ENCODE measurements around the gene ZNF134. TPM values are rescaled to one million over a fixed set of nuclear protein-coding genes. Genes with fewer than 3 reads are reported as not detected.

ZNF134 gene
- total RNA-seq (2022; extraction: Qiagen RNA extraction), result 6.8 to 9.3 TPM (median 8.4 TPM) in 5 replicates

DNA sequence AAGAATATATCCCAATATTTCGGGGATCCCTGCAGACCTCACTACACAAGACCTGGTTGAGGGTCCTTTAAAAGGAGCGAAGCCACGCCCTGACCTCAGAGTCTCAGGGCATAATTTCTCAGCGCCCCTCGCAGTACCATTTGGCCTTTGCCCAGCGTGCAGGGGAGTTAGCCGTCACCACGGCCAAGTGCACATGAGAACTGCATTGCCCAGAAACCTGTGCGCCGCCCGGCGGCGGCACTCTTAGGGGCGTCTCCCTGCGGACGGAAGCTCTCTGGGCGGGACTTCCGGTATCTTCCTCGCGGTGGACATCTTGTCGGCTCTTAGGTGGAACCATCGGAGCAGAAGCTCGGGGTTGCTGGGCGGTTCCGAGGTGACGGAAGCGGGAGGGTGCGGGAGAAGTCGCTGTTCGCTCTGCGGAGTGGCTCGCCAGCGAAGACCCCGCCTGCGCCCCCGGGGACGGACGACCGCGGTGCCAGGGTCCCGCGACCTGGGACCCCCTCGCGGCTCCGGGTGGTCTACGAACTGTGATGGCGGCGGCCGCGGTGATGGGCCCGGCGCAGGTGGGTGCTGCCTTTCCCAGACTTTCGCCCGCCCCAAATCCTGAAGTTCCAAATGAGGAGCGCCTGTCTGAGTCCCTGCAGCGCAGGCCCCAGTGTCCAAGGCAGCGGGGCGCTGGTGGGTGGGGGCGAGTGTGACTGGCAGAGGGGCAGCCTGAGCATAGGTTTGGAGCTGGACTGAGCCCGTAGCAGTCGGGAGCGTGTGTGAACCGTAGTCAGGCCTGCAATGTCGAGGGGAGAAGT lies at the start of gene ZNF134:
Gene ZNF134 (plus strand): TSS at position 302 of the 803 bp plus-strand sequence. CDS start 5,227 bp downstream, outside the sequence.

DNA sequence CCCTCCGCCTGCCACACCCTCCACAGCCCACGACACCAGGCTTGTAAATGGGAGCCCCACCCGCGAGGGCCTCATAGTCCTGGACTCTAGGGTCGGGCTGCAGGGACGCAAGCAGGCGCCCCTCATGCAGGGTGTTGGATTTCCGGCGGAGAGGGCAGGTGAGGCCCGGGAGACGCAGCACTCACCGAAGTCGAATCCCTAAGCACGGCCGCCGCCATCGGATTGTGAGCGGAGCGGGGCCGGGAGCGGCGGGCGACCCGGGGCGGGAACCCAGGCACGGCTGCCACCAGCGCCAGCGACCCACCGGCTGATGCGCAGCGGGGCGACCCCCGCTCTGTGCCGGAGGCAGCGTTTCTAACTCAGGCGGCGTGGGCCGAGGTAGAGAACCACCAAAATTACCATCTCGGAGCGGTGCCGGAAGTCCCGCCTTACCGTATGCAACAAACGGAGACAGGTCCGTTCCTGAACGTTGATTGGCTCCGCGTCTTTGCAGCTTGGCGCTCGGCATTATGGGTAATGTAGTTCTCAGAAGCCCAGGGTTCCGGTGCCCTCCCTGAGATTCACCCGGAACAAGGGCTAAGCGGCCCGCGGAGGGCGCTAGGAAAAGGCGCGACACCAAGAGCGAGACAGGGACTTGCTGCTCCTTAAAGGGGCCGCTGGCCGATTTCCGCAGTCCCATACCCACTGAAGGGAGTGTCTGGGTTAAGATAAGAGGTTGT lies 35.4 kb upstream of the ZNF134 start, which contains the start of gene ZNF416:
Gene ZNF416 (minus strand): TSS at position 425 of the 719 bp plus-strand sequence. CDS start 207 bp downstream, at position 218.

DNA sequence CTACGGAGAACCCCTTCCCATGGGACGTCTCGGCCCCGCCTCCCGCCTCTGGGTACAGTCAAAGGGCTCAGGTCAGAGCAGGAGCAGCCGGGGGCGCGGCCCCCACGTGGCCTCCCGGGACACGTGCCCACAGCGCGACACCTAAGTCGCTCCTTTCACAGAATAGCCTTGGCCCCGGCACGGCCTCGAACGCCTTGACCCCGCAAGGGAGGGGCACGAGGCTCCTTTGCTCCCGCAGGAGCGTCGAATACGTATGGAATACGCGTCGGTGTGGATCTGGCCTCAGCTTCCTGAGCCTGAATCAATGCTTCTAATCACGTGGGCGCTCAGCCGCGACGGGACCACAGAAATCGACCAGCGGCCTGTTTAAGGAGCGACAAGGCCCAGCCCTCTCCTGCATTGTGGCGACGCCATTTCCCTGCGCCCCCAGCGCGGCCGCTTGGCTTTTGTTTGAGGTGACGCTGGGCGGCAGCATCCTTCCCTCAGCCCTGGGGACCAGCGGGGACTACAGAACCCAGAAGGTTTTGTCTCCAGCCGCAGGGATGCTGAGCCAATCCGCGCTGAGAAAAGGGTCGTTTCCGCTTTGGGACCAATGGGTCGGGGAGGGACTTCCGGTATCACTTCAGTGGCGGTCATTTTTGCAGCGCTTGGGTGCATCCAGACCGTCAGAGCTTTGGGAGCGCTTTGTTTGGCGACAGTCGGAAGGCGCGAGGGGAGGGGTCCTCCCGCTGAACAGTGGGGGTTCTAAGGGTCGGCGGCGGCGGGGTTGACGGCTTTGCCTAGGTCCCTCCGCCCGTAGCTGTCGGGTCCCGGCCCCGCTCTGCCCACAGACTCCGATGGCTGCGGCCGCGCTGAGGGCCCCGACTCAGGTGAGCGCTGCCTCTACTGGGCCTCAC lies 30.3 kb upstream of the ZNF134 start, which contains the start of gene ZIK1:
Gene ZIK1 (plus strand): TSS at position 625 of the 896 bp plus-strand sequence. CDS start 212 bp downstream, at position 837.

DNA sequence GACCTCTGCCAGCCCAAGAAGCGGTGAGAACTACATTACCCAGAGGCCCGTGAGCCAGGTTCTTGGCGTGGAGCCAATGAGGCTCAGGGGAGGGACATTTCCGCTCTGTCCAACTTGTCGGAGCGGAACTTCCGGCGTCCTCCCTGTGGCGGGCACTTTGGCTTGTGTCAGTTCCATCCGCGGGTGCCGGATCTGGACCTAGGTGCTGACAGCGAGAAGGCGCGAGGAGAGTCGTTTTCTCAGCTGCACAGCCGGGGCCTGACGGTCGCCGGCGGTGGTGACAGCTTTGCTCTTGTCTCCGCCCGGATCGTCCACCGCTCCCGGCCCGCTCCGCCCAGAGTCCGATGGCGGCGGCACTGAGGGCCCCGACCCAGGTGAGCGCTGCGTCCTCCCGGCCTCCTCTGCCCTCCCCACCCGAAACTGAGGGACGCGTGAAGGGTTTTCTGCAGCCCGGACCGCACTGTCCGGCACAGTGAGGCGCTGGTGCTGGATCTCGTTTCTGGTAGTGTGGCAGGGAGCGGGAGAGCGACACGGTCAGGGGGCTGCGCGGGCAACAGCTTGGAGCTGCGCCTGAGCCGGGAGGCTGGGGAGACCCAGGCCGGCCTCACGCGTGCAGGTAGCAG lies 14.2 kb upstream of the ZNF134 start, which contains the start of gene ZNF530:
Gene ZNF530 (plus strand): TSS at position 125 of the 623 bp plus-strand sequence. CDS start 4,461 bp downstream, outside the sequence.

DNA sequence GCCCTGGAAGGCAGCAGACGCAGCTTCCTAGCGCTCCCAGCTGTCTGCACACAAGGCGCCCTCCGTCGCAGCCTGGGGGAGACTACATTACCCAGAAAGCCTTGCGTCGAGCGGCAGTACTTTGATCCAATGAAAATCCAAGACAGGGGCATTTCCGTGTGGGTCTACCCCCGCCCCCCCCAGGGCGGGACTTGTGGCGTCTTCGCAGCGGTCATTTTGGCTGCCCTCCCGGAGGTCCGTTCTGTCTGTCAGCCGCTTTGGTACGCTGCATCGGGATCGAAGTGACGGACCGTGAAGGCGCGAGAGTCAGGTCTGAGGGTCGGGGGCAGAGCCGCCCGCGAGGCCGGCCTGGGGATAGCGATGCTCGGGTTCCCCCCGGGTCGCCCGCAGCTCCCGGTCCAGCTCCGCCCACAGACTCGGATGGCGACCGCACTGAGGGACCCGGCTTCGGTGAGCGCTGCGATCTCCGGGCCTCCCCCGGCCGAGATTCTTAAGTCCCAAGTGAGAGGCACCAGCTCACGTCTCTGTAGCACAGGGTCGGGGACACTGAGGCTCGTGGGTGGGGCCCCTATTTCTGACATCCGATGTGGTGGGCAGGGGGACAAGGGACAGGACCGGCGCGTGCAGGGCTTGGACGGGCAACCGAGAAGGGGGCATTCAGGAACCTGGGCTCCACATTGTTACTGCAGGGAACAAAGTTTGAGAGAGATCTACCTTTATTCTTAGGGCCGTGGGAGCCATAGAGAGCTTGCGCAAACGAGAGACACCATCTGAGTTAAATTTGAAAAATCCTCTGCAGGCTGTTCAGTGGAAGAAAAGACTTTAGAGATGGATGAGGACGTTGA lies 19.2 kb downstream of the ZNF134 start, which contains the start of gene ZNF211:
Gene ZNF211 (plus strand): TSS at position 182 of the 845 bp plus-strand sequence. CDS start 179 bp downstream, at position 361.

DNA sequence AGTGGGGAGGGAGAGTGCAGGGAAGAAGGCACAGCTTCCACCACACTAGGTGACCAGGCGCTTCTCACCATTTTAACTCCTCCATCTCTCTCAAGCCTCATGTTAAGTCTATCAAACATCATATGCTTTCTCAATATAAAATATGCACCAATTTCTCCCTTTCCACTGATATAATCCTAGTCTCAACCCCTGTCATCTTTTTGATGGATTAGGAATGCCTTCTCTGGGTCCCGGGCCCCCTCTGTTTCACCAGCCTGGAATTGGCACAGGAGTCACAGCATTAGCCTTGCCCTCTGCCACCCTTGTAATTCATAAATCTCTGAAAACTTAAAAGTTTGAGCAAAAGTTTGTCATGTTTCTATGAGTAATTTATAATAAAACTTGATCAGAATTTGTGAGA lies 54.6 kb downstream of the ZNF134 start, which contains the start of gene ZSCAN4:
Gene ZSCAN4 (plus strand): TSS at position 301 of the 400 bp plus-strand sequence. CDS start 7,211 bp downstream, outside the sequence.

Other genes with a start within 250 kb of the ZNF134 start
- gene ZNF548, start 224.4 kb upstream of the ZNF134 start, total RNA-seq (2022; extraction: Qiagen RNA extraction), result 3.2 to 5.6 TPM (median 4.0 TPM) in 5 replicates
- 4.2 to 7.7 TPM (median 5.6 TPM) in 5 replicates for gene ZNF17, start 203.1 kb upstream of the ZNF134 start, total RNA-seq (2022; extraction: Qiagen RNA extraction)
- gene ZNF749, start 178.9 kb upstream of the ZNF134 start, total RNA-seq (2022; extraction: Qiagen RNA extraction), result 12.6 to 16.4 TPM (median 15.3 TPM) in 5 replicates
- gene VN1R1, start 157.1 kb upstream of the ZNF134 start, total RNA-seq (2022; extraction: Qiagen RNA extraction), result 0.05 to 0.08 TPM (median 0.06 TPM) in 4 of 5 replicates, not detected in the other
- 1.0 to 2.9 TPM (median 1.4 TPM) in 5 replicates for gene ZNF772, start 136.7 kb upstream of the ZNF134 start, total RNA-seq (2022; extraction: Qiagen RNA extraction)
- 6.1 to 7.8 TPM (median 6.5 TPM) in 5 replicates for gene ZNF419, start 126.5 kb upstream of the ZNF134 start, total RNA-seq (2022; extraction: Qiagen RNA extraction)
- gene ZNF773, start 114.3 kb upstream of the ZNF134 start, total RNA-seq (2022; extraction: Qiagen RNA extraction), result 4.4 to 7.4 TPM (median 4.7 TPM) in 5 replicates
- gene ZNF549, start 86.9 kb upstream of the ZNF134 start, total RNA-seq (2022; extraction: Qiagen RNA extraction), result 1.3 to 2.2 TPM (median 1.7 TPM) in 5 replicates
- gene ZNF550, start 54.4 kb upstream of the ZNF134 start, total RNA-seq (2022; extraction: Qiagen RNA extraction), result 2.1 to 4.0 TPM (median 3.6 TPM) in 5 replicates
- 3.6 to 4.9 TPM (median 4.5 TPM) in 5 replicates for gene ZNF416, start 35.3 kb upstream of the ZNF134 start, total RNA-seq (2022; extraction: Qiagen RNA extraction)
- 0.03 TPM in 1 of 5 replicates, not detected in the others for gene ZIK1, start 30.1 kb upstream of the ZNF134 start, total RNA-seq (2022; extraction: Qiagen RNA extraction)
- gene ZNF530, start 14.4 kb upstream of the ZNF134 start, total RNA-seq (2022; extraction: Qiagen RNA extraction), result 4.6 to 5.8 TPM (median 4.7 TPM) in 5 replicates
- 5.0 to 7.6 TPM (median 5.9 TPM) in 5 replicates for gene ZNF211, start 18.9 kb downstream of the ZNF134 start, total RNA-seq (2022; extraction: Qiagen RNA extraction)
- gene ZSCAN4, start 54.7 kb downstream of the ZNF134 start, total RNA-seq (2022; extraction: Qiagen RNA extraction), result not detected in 5 replicates
- gene ZNF551, start 67.7 kb downstream of the ZNF134 start, total RNA-seq (2022; extraction: Qiagen RNA extraction), result 4.3 to 6.1 TPM (median 5.5 TPM) in 5 replicates
- gene ZNF154, start 95.0 kb downstream of the ZNF134 start, total RNA-seq (2022; extraction: Qiagen RNA extraction), result not detected in 5 replicates
- 0.84 to 1.2 TPM (median 0.98 TPM) in 5 replicates for gene ZNF671, start 113.4 kb downstream of the ZNF134 start, total RNA-seq (2022; extraction: Qiagen RNA extraction)
- 4.3 to 6.3 TPM (median 5.8 TPM) in 5 replicates for gene ZNF776, start 132.6 kb downstream of the ZNF134 start, total RNA-seq (2022; extraction: Qiagen RNA extraction)
- 5.8 to 8.1 TPM (median 6.8 TPM) in 5 replicates for gene ZNF586, start 155.4 kb downstream of the ZNF134 start, total RNA-seq (2022; extraction: Qiagen RNA extraction)
- 4.2 to 6.7 TPM (median 5.7 TPM) in 5 replicates for gene ZNF552, start 200.7 kb downstream of the ZNF134 start, total RNA-seq (2022; extraction: Qiagen RNA extraction)
- gene ZNF587B, start 216.1 kb downstream of the ZNF134 start, total RNA-seq (2022; extraction: Qiagen RNA extraction), result 6.6 to 10.8 TPM (median 6.9 TPM) in 5 replicates
- 5.2 to 8.3 TPM (median 6.1 TPM) in 5 replicates for gene ZNF587, start 235.6 kb downstream of the ZNF134 start, total RNA-seq (2022; extraction: Qiagen RNA extraction)